HG03139 (cell line): ENCODE results near the gene SPIC.
"Not testable (repeated sequence)": the region's sequence is repeated elsewhere in the genome, so short reads cannot be mapped to it uniquely, and the experiment has no call there.

Experiments
- ATAC-seq: cut with Tn5 transposase; IDR thresholded peaks from one replicate; pipeline ENCODE4 v1.9.1; 2021; ENCODE audit not compliant: unreplicated experiment

Gene SPIC

GRCh38 chr12:101474711-101475386 lies at the start of gene SPIC:
SPIC (plus strand) TSS chr12:101475336; CDS start chr12:101476905, 1,569 bp downstream.
- ATAC-seq = no peak

- no peak for ATAC-seq
These were observed 44.7 kb upstream of the SPIC start for GRCh38 chr12:101430456-101430855.

- no peak for ATAC-seq
These were observed 39.0 kb upstream of the SPIC start for GRCh38 chr12:101436136-101436535.

- no peak for ATAC-seq
These were observed 35.9 kb upstream of the SPIC start for GRCh38 chr12:101439236-101439635.

GRCh38 chr12:101441461-101442224 lies 33.5 kb upstream of the SPIC start:
- ATAC-seq = no peak

GRCh38 chr12:101455685-101456084 lies 19.5 kb upstream of the SPIC start:
- no peak for ATAC-seq

GRCh38 chr12:101459642-101460346 lies 15.3 kb upstream of the SPIC start:
- ATAC-seq = no peak

- no peak for ATAC-seq
These were observed 6.2 kb upstream of the SPIC start for GRCh38 chr12:101468948-101469347.

GRCh38 chr12:101470939-101471338 lies 4.2 kb upstream of the SPIC start:
- ATAC-seq = no peak

- ATAC-seq = not testable (repeated sequence)
These were observed 3.3 kb upstream of the SPIC start for GRCh38 chr12:101471878-101472277.

- ATAC-seq = no peak
These were observed 888 bp upstream of the SPIC start for GRCh38 chr12:101474248-101474647.

- no peak for ATAC-seq
These were observed 692 bp downstream of the SPIC start for GRCh38 chr12:101475751-101476305.

GRCh38 chr12:101480849-101481248 lies 5.7 kb downstream of the SPIC start:
- no peak for ATAC-seq

- ATAC-seq = no peak
These were observed 9.9 kb downstream of the SPIC start for GRCh38 chr12:101485021-101485420.

- no peak for ATAC-seq
These were observed 13.3 kb downstream of the SPIC start for GRCh38 chr12:101488469-101488868.

GRCh38 chr12:101490286-101490920 lies 15.3 kb downstream of the SPIC start:
- no peak for ATAC-seq

GRCh38 chr12:101491329-101491728 lies 16.2 kb downstream of the SPIC start:
- no peak for ATAC-seq

GRCh38 chr12:101493556-101493955 lies 18.4 kb downstream of the SPIC start:
- no peak for ATAC-seq

- ATAC-seq = no peak
These were observed 23.1 kb downstream of the SPIC start for GRCh38 chr12:101498252-101498651.

- no peak for ATAC-seq
These were observed 26.4 kb downstream of the SPIC start for GRCh38 chr12:101501410-101501995.

- ATAC-seq = no peak
These were observed 46.0 kb downstream of the SPIC start for GRCh38 chr12:101521136-101521535.
